ENCODE measurements around the gene MAP3K12. TPM values are rescaled to one million over a fixed set of nuclear protein-coding genes. Genes with fewer than 3 reads are reported as not detected.
A peak's percentile ranks its signal among the peaks of the same experiment; 100 is the strongest.

MAP3K12 gene
- total RNA-seq, 1 donor from 2014 or later, result 31.6 TPM

DNA sequence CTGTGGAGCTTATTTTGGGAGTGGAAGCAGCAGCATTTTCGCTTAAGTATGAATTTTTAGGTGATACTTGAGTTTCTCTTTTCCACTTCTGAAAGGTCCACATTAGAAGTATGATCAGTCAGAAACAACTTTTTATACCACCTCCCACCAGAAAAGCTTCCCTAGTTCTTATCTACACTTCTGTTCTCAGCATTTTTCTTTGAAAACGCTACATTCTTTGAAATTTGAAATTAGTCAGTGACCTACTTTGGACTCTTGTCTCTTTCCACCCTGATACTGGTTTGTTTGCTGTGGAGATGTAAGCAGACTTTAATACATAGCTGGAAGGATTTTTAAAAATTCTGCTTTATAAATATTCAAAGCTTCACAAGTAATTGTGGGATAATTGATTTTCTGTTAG is 25.2 kb downstream of the MAP3K12 start:
- Mint-ChIP-seq H3K36me3 (peaks cover 45% of the 10 kb centered on the region), H3K9me3 (no peaks in the 10 kb centered on the region), H3K4me1 (ENCODE audit: unreplicated experiment) (peaks cover 13% of the 10 kb centered on the region), H3K4me3 (no peak overlapping the region), H3K27me3 (no peaks in the 10 kb centered on the region), H3K27ac (peak overlapping the region; percentile 17)
- TF ChIP-seq, protein P1, sequence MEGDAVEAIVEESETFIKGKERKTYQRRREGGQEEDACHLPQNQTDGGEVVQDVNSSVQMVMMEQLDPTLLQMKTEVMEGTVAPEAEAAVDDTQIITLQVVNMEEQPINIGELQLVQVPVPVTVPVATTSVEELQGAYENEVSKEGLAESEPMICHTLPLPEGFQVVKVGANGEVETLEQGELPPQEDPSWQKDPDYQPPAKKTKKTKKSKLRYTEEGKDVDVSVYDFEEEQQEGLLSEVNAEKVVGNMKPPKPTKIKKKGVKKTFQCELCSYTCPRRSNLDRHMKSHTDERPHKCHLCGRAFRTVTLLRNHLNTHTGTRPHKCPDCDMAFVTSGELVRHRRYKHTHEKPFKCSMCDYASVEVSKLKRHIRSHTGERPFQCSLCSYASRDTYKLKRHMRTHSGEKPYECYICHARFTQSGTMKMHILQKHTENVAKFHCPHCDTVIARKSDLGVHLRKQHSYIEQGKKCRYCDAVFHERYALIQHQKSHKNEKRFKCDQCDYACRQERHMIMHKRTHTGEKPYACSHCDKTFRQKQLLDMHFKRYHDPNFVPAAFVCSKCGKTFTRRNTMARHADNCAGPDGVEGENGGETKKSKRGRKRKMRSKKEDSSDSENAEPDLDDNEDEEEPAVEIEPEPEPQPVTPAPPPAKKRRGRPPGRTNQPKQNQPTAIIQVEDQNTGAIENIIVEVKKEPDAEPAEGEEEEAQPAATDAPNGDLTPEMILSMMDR (conservative IDR thresholded peaks at IDR 0.05), result no peak
- no peak for DNase-seq (ENCODE audit: extremely low spot score, unreplicated experiment)

DNA sequence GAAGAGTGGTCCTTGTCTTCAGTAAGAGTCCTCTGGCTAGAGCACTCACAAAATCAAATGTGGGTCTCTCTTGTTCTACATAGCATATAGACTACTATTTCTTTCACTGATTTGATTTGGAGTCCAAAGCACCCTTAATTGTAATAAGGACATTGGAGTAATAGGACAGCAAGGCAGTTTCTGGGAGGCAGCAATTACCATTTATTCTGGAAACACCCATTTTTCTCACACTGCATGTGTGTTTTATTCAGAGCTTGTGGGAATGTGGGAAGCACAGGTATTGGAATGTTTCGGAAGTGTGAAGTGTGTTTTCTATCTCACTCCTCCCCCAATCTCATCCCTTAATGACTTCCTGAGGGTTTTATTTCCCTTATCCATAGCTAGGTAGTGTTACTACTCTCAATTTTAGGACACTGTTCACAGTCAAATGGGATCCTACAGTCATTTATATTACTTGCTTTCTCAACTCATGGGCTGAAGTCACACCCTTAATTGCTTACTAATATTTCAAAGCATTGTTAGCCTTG is 27.1 kb downstream of the MAP3K12 start:
- Mint-ChIP-seq H3K4me3 (no peak overlapping the region), H3K9me3 (no peaks in the 10 kb centered on the region), H3K27ac (no peak overlapping the region), H3K4me1 (ENCODE audit: unreplicated experiment) (peaks cover 13% of the 10 kb centered on the region), H3K36me3 (peaks cover 58% of the 10 kb centered on the region), H3K27me3 (no peaks in the 10 kb centered on the region)
- TF ChIP-seq, protein P1 (conservative IDR thresholded peaks at IDR 0.05), result no peak
- DNase-seq (ENCODE audit: extremely low spot score, unreplicated experiment), result no peak

DNA sequence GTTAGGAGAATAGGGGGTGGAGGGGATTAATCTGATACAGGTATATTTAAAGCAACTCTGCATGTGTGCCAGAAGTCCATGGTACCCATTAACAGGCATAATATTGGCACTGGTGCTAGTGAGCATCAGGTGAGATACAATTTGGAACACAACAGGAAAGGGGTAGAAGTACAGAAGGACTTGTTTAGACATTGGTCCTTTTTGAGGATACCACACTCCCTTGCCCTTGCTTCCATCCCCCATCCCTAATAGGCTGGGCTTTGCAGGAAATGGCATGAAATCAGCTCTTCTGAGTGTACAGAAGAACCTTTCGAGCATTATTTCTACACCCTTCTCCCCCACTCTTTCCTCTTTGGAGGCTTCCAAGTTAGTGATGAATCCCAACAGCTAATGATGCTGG is 31.0 kb downstream of the MAP3K12 start:
- Mint-ChIP-seq H3K4me3 (no peak overlapping the region), H3K36me3 (peaks cover 51% of the 10 kb centered on the region), H3K4me1 (ENCODE audit: unreplicated experiment) (peaks cover 12% of the 10 kb centered on the region), H3K9me3 (no peaks in the 10 kb centered on the region), H3K27me3 (no peaks in the 10 kb centered on the region), H3K27ac (no peak overlapping the region)
- DNase-seq (ENCODE audit: extremely low spot score, unreplicated experiment), result no peak
- TF ChIP-seq, protein P1 (conservative IDR thresholded peaks at IDR 0.05), result no peak

DNA sequence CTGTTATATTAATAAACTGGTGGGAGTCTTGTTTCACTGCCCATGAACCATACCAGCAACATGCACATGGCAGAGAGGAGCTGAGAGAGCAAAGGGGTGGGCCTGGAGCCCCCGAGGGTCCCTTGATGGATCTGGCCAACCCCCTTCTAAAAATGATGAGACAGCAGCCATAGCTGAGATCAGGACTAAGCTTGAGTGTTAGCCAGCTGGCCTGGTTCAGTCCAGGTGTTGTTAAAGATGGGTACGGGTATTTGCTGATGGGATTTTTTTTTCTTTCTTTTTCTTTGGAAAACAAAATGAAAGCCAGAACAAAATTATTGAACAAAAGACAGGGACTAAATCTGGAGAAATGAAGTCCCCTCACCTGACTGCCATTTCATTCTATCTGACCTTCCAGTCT is 31.4 kb downstream of the MAP3K12 start:
- no peaks in the 10 kb centered on the region for H3K27me3 Mint-ChIP-seq

DNA sequence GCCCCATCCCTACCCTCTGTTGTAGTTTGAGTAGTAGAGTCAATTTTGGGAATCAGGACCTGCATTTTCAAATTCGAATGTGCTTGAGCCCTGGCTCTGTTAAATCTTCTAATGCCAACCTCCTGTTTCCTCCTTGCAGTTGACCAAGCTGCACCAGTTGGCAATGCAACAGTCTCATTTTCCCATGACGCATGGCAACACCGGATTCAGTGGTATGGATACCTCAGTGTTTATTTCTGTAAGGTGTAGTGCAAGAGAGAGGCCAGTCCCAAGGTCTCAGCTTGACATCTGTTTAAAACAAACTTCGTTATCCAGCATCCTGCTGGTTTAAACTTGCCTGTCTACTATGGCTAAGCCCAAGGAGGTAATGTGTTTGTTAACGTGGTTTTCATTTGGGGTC is 32.2 kb downstream of the MAP3K12 start:
- peaks cover 55% of the 10 kb centered on the region for H3K36me3 Mint-ChIP-seq
- no peak overlapping the region for H3K4me3 Mint-ChIP-seq
- H3K4me1 Mint-ChIP-seq (ENCODE audit: unreplicated experiment), result peaks cover 12% of the 10 kb centered on the region
- peak overlapping the region; percentile 56 for H3K27ac Mint-ChIP-seq
- no peak for DNase-seq (ENCODE audit: extremely low spot score, unreplicated experiment)
- no peaks in the 10 kb centered on the region for H3K27me3 Mint-ChIP-seq
- H3K9me3 Mint-ChIP-seq, result no peaks in the 10 kb centered on the region
- TF ChIP-seq, protein P1 (conservative IDR thresholded peaks at IDR 0.05), result no peak

More for the DNA sequence above, 31.4 kb downstream of the MAP3K12 start:
- Mint-ChIP-seq H3K9me3 (no peaks in the 10 kb centered on the region), H3K27ac (no peak overlapping the region), H3K36me3 (peaks cover 54% of the 10 kb centered on the region), H3K4me3 (no peak overlapping the region), H3K4me1 (ENCODE audit: unreplicated experiment) (peaks cover 12% of the 10 kb centered on the region)
- TF ChIP-seq, protein P1 (conservative IDR thresholded peaks at IDR 0.05), result no peak
- DNase-seq (ENCODE audit: extremely low spot score, unreplicated experiment), result no peak

DNA sequence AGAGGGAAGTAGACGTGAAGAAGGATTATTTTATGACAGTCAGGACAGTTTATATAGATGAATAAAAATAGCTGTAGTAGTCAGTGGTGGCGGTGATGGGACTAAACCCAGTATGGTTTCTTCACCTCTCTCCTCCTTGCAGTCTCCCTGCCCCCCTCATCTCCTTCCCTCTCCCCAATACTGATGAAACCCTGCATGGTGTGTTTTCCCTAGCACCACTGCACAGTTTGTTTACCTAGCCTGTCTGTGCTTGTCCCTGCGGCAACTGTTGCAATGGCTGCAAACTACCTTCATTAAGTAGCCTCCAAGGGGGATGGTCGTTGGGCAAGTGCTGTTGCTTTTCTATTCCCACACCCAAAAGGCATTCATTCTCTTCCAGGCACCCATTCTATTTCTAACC is 32.6 kb downstream of the MAP3K12 start:
- no peak for DNase-seq (ENCODE audit: extremely low spot score, unreplicated experiment)
- Mint-ChIP-seq H3K36me3 (peaks cover 54% of the 10 kb centered on the region), H3K27ac (peak overlapping the region; percentile 56), H3K9me3 (no peaks in the 10 kb centered on the region), H3K27me3 (no peaks in the 10 kb centered on the region), H3K4me3 (no peak overlapping the region), H3K4me1 (ENCODE audit: unreplicated experiment) (peaks cover 11% of the 10 kb centered on the region)
- TF ChIP-seq, protein P1 (conservative IDR thresholded peaks at IDR 0.05), result no peak

All from type B pancreatic cell (in vitro differentiated cells).